GM21447 (cell line): ENCODE measurements around the gene DNAJC11.
A peak's percentile ranks its signal among the peaks of the same experiment; 100 is the strongest.
"Not testable (repeated sequence)": the region's sequence is repeated elsewhere in the genome, so short reads cannot be mapped to it uniquely, and the experiment has no call there.

Experiments used
- ATAC-seq: cut with Tn5 transposase; IDR thresholded peaks from one replicate; pipeline ENCODE4 v1.9.1; 2021; ENCODE audit not compliant: unreplicated experiment

DNAJC11 gene

DNA sequence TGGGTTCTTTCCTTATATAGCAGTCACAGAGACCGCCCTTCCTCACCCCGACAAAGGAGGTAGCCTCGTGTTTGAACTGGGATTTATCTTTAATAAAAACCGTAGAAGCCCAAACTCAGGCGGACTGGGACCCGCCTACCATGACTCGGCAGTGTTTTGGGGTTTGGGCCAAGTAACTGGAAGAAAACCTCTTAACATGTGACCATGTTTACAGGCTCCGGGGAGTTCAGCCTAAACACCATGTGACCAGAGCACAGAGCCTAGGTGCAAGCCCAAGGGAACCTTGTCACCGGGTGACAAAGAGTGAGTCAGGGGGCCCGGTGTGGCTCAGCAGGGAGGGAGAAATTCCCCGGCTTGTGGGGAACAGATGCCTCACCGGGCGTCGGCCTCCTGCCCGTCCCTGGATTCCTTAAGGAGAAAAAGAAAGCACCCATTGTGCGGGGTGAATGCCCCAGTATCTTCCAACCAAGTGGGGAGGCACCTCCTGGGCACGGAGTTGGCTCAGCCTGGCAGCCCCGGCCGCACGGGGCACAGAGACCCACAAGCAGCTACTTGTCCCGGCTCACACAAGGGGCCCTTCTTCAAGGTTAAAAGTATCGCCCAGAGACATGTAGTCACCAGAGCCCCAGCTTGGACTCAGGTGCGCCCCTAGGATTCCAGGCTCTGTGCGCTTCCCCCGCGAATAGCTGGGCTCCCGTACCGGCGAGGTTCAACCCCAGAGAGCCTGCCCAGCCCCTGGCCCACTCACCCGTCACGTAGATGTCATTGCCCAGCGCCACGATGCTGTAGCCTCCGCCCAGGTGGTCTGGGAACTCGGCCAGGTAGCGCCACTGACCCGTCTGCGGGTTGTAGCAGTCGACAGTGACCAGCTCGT, 100.3 kb downstream of the DNAJC11 start:
- ATAC-seq, result peak; percentile 43

- ATAC-seq, result no peak
Observed at GRCh38 chr1:6600410-6601048, 101.1 kb downstream of the DNAJC11 start.

DNA sequence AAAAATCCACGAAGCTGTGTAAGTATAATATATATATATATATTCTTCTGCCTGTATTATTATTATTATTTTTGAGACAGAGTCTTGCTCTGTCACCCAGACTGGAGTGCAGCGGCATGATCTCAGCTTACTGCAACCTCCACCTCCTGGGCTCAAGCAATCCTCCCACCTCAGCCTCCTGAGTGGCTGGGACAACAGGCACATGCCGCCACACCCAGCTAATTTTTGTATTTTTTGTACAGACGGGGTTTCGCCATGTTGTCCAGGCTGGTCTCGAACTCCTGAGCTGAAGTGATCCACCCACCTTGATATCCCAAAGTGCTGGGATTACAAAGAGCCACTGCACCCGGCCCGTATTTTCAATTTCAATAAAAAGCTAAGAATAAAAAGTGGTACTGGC, 101.6 kb downstream of the DNAJC11 start:
- ATAC-seq, result not testable (repeated sequence)

- no peak for ATAC-seq
Observed at GRCh38 chr1:6599141-6599975, 102.3 kb downstream of the DNAJC11 start.

- ATAC-seq, result no peak
Observed at GRCh38 chr1:6597777-6598131, 103.9 kb downstream of the DNAJC11 start.

- no peak for ATAC-seq
Observed at GRCh38 chr1:6596886-6597776, 104.5 kb downstream of the DNAJC11 start.

- no peak for ATAC-seq
Observed at GRCh38 chr1:6596351-6596750, 105.3 kb downstream of the DNAJC11 start.

DNA sequence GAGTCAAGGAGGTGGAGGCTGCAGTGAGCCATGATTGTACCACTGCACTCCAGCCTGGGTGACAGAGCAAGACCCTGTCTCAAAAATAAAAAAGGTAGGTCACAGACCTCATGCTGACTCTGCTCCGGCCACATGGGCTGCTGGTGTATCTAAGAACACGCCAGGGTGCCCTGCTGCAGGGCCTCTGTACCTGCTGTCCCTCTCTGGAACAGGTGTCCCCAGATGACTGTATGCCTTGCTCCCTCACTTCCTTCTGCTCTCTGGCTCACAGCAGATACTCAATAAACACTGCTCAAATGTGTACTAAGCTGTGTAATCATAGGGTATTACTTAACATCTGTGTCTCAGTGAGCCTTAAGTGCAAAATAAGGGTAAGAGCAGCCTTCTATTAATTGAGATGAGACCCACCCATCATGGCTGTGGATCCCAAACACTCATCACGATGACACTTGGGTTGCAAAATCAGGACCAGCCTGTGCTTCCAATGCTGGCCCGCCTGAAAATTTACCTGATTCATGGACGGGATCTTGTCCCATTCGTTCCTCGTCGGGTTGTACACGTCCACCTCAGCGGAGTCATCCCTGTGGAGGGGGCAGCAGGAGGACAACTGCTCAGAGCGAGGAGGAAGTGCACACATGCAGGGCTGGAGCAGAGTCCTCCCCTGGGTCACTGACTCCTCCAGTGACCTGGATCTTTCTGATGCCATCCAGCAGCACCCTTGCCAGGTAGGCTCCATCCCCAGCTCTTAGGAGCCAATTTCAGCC, 106.5 kb downstream of the DNAJC11 start:
- no peak for ATAC-seq

DNA sequence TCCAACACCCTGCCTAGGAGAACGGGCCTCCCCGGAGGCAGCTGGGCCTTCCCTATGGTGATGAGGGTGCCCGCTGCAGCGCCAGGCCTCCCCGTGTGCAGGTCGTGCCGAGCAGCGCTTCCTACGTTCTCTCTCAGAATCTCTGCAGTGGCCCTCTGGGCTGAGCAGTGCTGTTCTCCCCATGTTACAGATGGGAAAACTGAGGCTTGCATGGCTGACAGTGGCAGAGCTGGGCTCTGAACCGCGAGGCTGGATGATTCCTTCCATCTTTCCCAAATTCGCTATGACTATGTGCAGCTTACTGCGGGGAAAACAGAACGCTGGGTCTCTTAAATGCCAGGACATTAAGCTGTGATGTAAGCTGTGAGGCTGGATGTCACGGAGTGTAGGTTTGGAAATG, 107.8 kb downstream of the DNAJC11 start:
- no peak for ATAC-seq

DNA sequence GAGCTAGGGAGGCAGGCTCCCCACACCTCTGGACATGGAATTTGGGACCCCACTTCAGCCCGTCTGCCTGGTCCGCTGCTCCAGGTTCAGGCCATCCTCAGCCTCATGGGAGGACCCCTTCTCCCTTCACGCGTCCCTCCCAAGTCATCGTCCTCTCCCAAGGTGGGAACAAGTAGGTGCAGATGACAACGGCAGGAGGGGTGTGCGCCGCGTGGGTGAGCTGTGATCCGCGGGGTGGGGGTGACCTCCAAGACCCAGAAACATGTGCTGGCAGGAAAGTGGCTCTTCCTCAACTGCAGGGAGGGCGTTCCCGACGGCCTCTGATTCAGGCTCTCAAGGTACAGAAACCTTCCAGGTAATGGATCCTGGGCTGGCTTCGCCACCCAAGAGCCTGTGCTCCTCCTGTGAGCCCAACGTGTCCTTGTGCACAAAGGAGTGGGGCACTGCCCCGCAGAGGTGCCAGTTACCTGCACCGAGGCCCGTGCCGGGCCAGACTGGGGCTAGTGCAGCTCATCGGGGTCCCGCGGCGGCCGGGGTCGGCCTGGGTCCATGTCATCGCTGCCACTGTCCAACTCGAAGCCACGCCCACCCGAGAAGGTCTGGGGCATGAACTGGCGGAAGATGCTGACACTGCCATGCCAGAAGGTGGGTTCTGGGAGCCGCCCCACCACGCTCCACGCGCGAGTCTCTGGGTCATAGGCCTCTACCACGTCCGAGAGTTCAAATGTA, 108.6 kb downstream of the DNAJC11 start:
- no peak for ATAC-seq

- no peak for ATAC-seq
Observed at GRCh38 chr1:6592441-6592840, 109.2 kb downstream of the DNAJC11 start.

DNA sequence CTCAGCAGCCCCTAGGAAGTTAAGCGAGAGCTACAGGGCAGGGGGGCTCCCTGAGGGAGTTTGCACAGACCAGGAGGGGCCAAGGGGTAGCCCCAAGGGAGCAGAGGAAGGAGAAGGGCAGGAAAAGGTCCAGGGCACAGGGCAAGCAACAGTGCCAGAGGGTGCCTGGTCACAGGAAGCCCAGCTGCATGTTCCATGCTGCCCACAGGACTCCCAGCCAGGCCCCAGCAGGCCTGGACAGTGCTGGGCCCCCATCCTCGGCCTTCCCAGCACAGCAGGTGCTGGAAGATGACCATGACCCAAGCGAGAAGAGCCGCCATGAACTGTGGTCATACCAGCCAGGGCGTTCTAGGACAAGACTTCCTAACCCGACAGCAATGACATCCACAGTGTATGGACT, 110.0 kb downstream of the DNAJC11 start:
- ATAC-seq, result no peak

DNA sequence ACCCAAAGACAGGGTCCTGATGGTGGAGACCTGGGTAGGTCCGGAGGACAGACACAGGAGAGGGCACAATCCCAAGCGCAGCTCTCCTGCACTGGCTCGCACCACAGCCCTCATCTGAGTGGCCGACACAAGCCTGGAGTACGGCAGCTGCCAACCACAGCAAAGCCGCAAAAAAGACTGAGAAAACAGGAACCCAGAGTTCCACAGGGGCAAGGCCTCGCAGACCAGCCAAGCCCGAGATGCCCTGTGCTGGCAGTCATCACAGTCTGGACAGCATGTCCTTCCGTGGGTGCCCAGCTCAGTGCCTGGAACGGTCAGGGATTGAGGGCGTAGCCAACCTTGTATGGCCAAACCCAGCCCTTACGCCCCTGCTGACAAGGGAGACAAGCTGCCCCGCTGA, 110.4 kb downstream of the DNAJC11 start:
- ATAC-seq, result no peak

DNA sequence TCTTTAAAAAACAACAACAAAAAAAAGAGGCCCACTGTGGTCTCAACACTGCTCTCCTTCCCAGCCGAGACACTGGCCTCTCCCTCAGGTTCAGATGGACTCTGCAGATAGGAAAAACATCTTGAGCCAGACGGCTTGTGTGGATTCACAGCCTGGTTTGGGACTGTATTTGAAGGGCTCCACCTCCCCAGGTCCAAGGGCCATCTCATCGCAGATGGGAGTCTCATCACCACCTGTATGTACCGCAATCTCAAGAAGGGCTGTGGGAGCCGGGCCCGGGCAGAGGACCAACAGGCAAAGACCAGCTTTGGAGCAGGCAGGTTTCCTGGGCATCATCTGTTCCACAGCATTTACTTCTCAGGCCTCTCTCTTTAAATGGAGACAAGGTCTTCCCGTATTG, 111.6 kb downstream of the DNAJC11 start:
- no peak for ATAC-seq

GRCh38 chr1:6588893-6589520, 112.6 kb downstream of the DNAJC11 start:
- no peak for ATAC-seq

- no peak for ATAC-seq
Observed at GRCh38 chr1:6588128-6588892, 113.3 kb downstream of the DNAJC11 start.

GRCh38 chr1:6587261-6588005, 114.2 kb downstream of the DNAJC11 start:
- no peak for ATAC-seq
